COLO668 (cell line): Measurements from ENCODE around the gene LSAMP.
A peak's percentile ranks its signal among the peaks of the same experiment; 100 is the strongest.

ENCODE experiments used
- DNase-seq: peaks from one replicate; lab custom pipeline; 2025; ENCODE audit not compliant: unreplicated experiment; lab: John Stamatoyannopoulos, UW

The LSAMP gene

GRCh38 chr3:116033516-116033915 is 411.8 kb downstream of the LSAMP start:
- DNase-seq, result no peak

GRCh38 chr3:116032176-116032575 is 413.1 kb downstream of the LSAMP start:
- no peak for DNase-seq

- no peak for DNase-seq
Observed at GRCh38 chr3:116030131-116030850, 415.0 kb downstream of the LSAMP start.

- DNase-seq, result no peak
Observed at GRCh38 chr3:116029266-116029665, 416.0 kb downstream of the LSAMP start.

- no peak for DNase-seq
Observed at GRCh38 chr3:116028157-116028556, 417.1 kb downstream of the LSAMP start.

- DNase-seq, result no peak
Observed at GRCh38 chr3:116020989-116021388, 424.3 kb downstream of the LSAMP start.

GRCh38 chr3:116020495-116020894 is 424.8 kb downstream of the LSAMP start:
- DNase-seq, result no peak

- DNase-seq, result no peak
Observed at GRCh38 chr3:116019254-116019763, 426.0 kb downstream of the LSAMP start.

- DNase-seq, result no peak
Observed at GRCh38 chr3:116018646-116019045, 426.6 kb downstream of the LSAMP start.

- no peak for DNase-seq
Observed at GRCh38 chr3:116015931-116016330, 429.4 kb downstream of the LSAMP start.

- no peak for DNase-seq
Observed at GRCh38 chr3:116007000-116007399, 438.3 kb downstream of the LSAMP start.

- no peak for DNase-seq
Observed at GRCh38 chr3:116005404-116005803, 439.9 kb downstream of the LSAMP start.

GRCh38 chr3:116002235-116002634 is 443.1 kb downstream of the LSAMP start:
- DNase-seq, result no peak

GRCh38 chr3:116001151-116001621 is 444.1 kb downstream of the LSAMP start:
- DNase-seq, result no peak

- DNase-seq, result peak; percentile 41
Observed at GRCh38 chr3:116000311-116000710, 445.0 kb downstream of the LSAMP start.

- no peak for DNase-seq
Observed at GRCh38 chr3:115999613-116000012, 445.7 kb downstream of the LSAMP start.

- DNase-seq, result no peak
Observed at GRCh38 chr3:115999001-115999585, 446.2 kb downstream of the LSAMP start.

- no peak for DNase-seq
Observed at GRCh38 chr3:115996420-115997108, 448.7 kb downstream of the LSAMP start.

GRCh38 chr3:115990669-115991068 is 454.6 kb downstream of the LSAMP start:
- DNase-seq, result no peak

- DNase-seq, result no peak
Observed at GRCh38 chr3:115989684-115990421, 455.4 kb downstream of the LSAMP start.

GRCh38 chr3:115986555-115987207 is 458.6 kb downstream of the LSAMP start:
- no peak for DNase-seq
